K562 (cell line): ENCODE data around the gene TNIK. TPM values are rescaled to one million over a fixed set of nuclear protein-coding genes. Genes with fewer than 3 reads are reported as not detected.

Experiments used
- ATAC-seq: fragments of 200-7000 bp; cut with Tn5 transposase; 3 replicates; pipeline ENCODE4 v1.9.1; 2020; ENCODE audit warnings: moderate library complexity
- BruUV-seq: library from RNA; stranded (reverse); fragments of 400-500 nt; replicated peaks from 2 replicates; lab custom pipeline; 2021; lab: Mats Ljungman, UMichigan
- CTCF ChIA-PET: fragments of 300-600 bp; formaldehyde crosslinking; extraction: SDS; loops from one replicate; lab custom pipeline; 2021; ENCODE audit warnings: low intra/inter-chr PET ratio; lab: Yijun Ruan, JAX
- POLR2A ChIA-PET: fragments of 300-600, 350-650 bp; sonication (Branson Sonifier 250); formaldehyde crosslinking; extraction: SDS; loops from one replicate; lab custom pipeline; 2021; ENCODE audit warnings: antibody characterized with exemption, inconsistent platforms; lab: Yijun Ruan, JAX
- DNase-seq, 4 experiments: peaks; one replicate each; pipeline versions ENCODE4 v3.0.0 to v3.0.0-alpha.2; 2011 to 2018; ENCODE audit warnings: low spot score in 3 of 4, mixed read lengths in 3 of 4; ENCODE audit errors: extremely low read depth in 1 of 4
- FAIRE-seq: peaks from 2 replicates; lab custom pipeline; 2011; peaks lifted over from hg19 to GRCh38; lab: Jason Lieb, UNC
- H2AFZ ChIP-seq: 2 replicates; pipeline ENCODE4 v1.6.0; 2011; ENCODE audit warnings: low read depth, low read length, control low read depth, inconsistent platforms
- H3K27ac ChIP-seq: fragments of 200-600 bp; 3 replicates; pipeline ENCODE4 v1.8.0; 2011; ENCODE audit warnings: low read depth, mild to moderate bottlenecking, control low read depth, inconsistent platforms, low read length, moderate library complexity, mixed read lengths; ENCODE audit errors: extremely low read depth
- H3K27me3 ChIP-seq, 2 experiments: fragments of 300-600 bp in 1 of 2; 2 replicates in 1 of 2; 3 replicates in 1 of 2; pipeline versions ENCODE4 v1.6.0 to v1.8.0; 2011; ENCODE audit warnings: inconsistent platforms in 2 of 2, low read length in 2 of 2, mild to moderate bottlenecking in 1 of 2, mixed read lengths in 1 of 2, moderate library complexity in 1 of 2; ENCODE audit not compliant: control insufficient read depth in 2 of 2, insufficient read depth in 2 of 2
- H3K36me3 ChIP-seq: fragments of 300-600 bp; 3 replicates; pipeline ENCODE4 v1.8.0; 2011; ENCODE audit warnings: mild to moderate bottlenecking, low read length, inconsistent platforms; ENCODE audit not compliant: control insufficient read depth, insufficient read depth
- H3K4me1 ChIP-seq, 2 experiments: fragments of 200-600 bp in 1 of 2; replicated peaks in 1 of 2; 2 replicates in 1 of 2; 3 replicates in 1 of 2; pipeline versions ENCODE4 v1.5.1 to v1.8.0; 2011; ENCODE audit warnings: inconsistent platforms in 2 of 2, low read length in 2 of 2, mild to moderate bottlenecking in 1 of 2, mixed read lengths in 1 of 2, moderate library complexity in 1 of 2; ENCODE audit not compliant: control insufficient read depth in 2 of 2, insufficient read depth in 2 of 2
- H3K4me2 ChIP-seq: 2 replicates; pipeline ENCODE4 v1.6.1; 2011; ENCODE audit warnings: low read length, control low read depth, inconsistent platforms, mixed read lengths; ENCODE audit not compliant: insufficient read depth
- H3K4me3 ChIP-seq: fragments of 200-600 bp; sonication (generic), shearing (Covaris generic); 2 replicates; pipeline ENCODE4 v1.5.1; 2016; ENCODE audit warnings: control low read depth, inconsistent platforms
- H3K79me2 ChIP-seq: fragments of 200-600 bp; 3 replicates; pipeline ENCODE4 v1.8.0; 2011; ENCODE audit warnings: low read length, inconsistent platforms; ENCODE audit not compliant: control insufficient read depth, insufficient read depth
- H3K9ac ChIP-seq, 2 experiments: 2 replicates each; pipeline versions ENCODE4 v1.6.0 to v1.6.1; 2011; ENCODE audit warnings: low read depth in 2 of 2, low read length in 2 of 2, control low read depth in 1 of 2, inconsistent platforms in 1 of 2, mild to moderate bottlenecking in 1 of 2, mixed read lengths in 1 of 2; ENCODE audit not compliant: insufficient read depth in 1 of 2
- H3K9me1 ChIP-seq: one replicate; pipeline ENCODE4 v1.6.0; 2011; ENCODE audit warnings: inconsistent platforms, mild to moderate bottlenecking, low read length, moderate library complexity; ENCODE audit not compliant: control insufficient read depth, insufficient read depth
- H3K9me3 ChIP-seq: replicated peaks from 2 replicates; pipeline ENCODE4 v1.5.1; 2011; ENCODE audit warnings: low read depth, low read length, inconsistent platforms; ENCODE audit not compliant: control insufficient read depth, insufficient read depth
- H4K20me1 ChIP-seq: replicated peaks from 2 replicates; pipeline ENCODE4 v1.6.1; 2011; ENCODE audit warnings: low read length, inconsistent platforms, mixed read lengths; ENCODE audit not compliant: control insufficient read depth, insufficient read depth
- CBFB ChIP-seq: sonication (generic); formaldehyde crosslinking; IDR thresholded peaks from 2 replicates; pipeline ENCODE4 v1.4.0; 2020; ENCODE audit warnings: mild to moderate bottlenecking, missing genetic modification reagents
- CEBPG ChIP-seq, 3 experiments: fragments of 200-800 bp in 1 of 3; sonication (Bioruptor generic) in 1 of 3; sonication (generic) in 1 of 3; formaldehyde crosslinking in 1 of 3; IDR thresholded peaks in 2 of 3; conservative IDR thresholded peaks in 1 of 3; 2 replicates each; pipeline versions ENCODE4 v1.6.1 to v1.8.0; 2016 to 2022; ENCODE audit warnings: missing compliant biosample characterization in 2 of 3, missing genetic modification characterization in 2 of 3, mild to moderate bottlenecking in 1 of 3, missing genetic modification reagents in 1 of 3
- EHMT2 ChIP-seq: fragments of 450-650 bp; IDR thresholded peaks from 2 replicates; pipeline ENCODE4 v1.6.1; 2018; ENCODE audit warnings: antibody characterized with exemption
- GATA2 ChIP-seq: sonication (generic); formaldehyde crosslinking; IDR thresholded peaks from 2 replicates; pipeline ENCODE4 v1.4.0; 2020; ENCODE audit warnings: mild to moderate bottlenecking, missing genetic modification reagents
- HDAC1 ChIP-seq, 2 experiments: fragments of 450-650 bp; IDR thresholded peaks; 2 replicates each; pipeline ENCODE4 v1.6.1; 2016 to 2017; ENCODE audit warnings: inconsistent platforms in 1 of 2, mild to moderate bottlenecking in 1 of 2, moderate library complexity in 1 of 2
- HNRNPUL1 ChIP-seq: fragments of 200-400 bp; formaldehyde crosslinking; IDR thresholded peaks from 2 replicates; pipeline ENCODE4 v1.6.1; 2017; ENCODE audit warnings: low read length
- JUN ChIP-seq, 2 experiments: sonication (generic) in 1 of 2; formaldehyde crosslinking in 1 of 2; IDR thresholded peaks; 2 replicates each; pipeline versions ENCODE4 v1.6.1 to v1.8.0; 2012 to 2022; ENCODE audit warnings: borderline replicate concordance in 2 of 2, mild to moderate bottlenecking in 2 of 2, improper control_type of control experiment in 1 of 2, low read depth in 1 of 2, low read length in 1 of 2, missing genetic modification reagents in 1 of 2
- KHSRP ChIP-seq: fragments of 450-650 bp; IDR thresholded peaks from 2 replicates; pipeline ENCODE4 v1.6.1; 2017
- MAFG ChIP-seq: fragments of 450-650 bp; conservative IDR thresholded peaks from 2 replicates; pipeline ENCODE4 v1.6.1; 2016; ENCODE audit warnings: missing genetic modification characterization, missing compliant biosample characterization
- MEF2D ChIP-seq: conservative IDR thresholded peaks from 2 replicates; pipeline ENCODE4 v1.6.1; 2016; ENCODE audit warnings: low read depth, missing genetic modification characterization, missing compliant biosample characterization
- NR2C1 ChIP-seq, 2 experiments: fragments of 450-650 bp; IDR thresholded peaks; 2 replicates each; pipeline ENCODE4 v1.6.1; 2017; ENCODE audit warnings: mild to moderate bottlenecking in 2 of 2, antibody characterized with exemption in 1 of 2, inconsistent platforms in 1 of 2, missing compliant biosample characterization in 1 of 2, missing genetic modification characterization in 1 of 2
- POLR3A ChIP-seq: IDR thresholded peaks from 2 replicates; pipeline ENCODE4 v1.6.1; 2011; ENCODE audit warnings: borderline replicate concordance, mild to moderate bottlenecking, moderate library complexity; ENCODE audit not compliant: insufficient read length, insufficient read depth; ENCODE audit errors: extremely low read depth
- ZNF512 ChIP-seq: IDR thresholded peaks from 2 replicates; pipeline ENCODE4 v1.6.1; 2016; ENCODE audit warnings: missing genetic modification characterization, missing compliant biosample characterization
- WGBS: fragments of 100-300 bp; shearing (Covaris generic); methylation state at CpG from one replicate; pipeline ENCODE4 v1.1.6; 2016; ENCODE audit warnings: low coverage, mixed read lengths; ENCODE audit not compliant: insufficient coverage; ENCODE audit errors: missing lambda C conversion rate; 5-methylcytosine and 5-hydroxymethylcytosine counted together
- in situ Hi-C: fragments of 300-500 bp; cut with MboI; formaldehyde crosslinking; loops from 4 replicates; pipeline ENCODE4 v1.15.0; 2018; ENCODE audit warnings: inconsistent platforms, mixed read lengths
- intact Hi-C: fragments of 100-400 bp; cut with micrococcal nuclease; formaldehyde crosslinking; loops from 2 replicates; pipeline ENCODE4 v1.14.2; 2022
- polyA plus RNA-seq, 8 experiments: library from polyadenylated mRNA; depleted of rRNA in 4 of 8; stranded (reverse) in 5 of 8; unstranded in 3 of 8; fragments of >200 nt; fragmentation: Nextera tagmentation in 2 of 8; fragmentation: Illumina TruSeq in 1 of 8; extraction: Ambion mirVana in 2 of 8; extraction: Trizol in 1 of 8; gene quantifications; 2 replicates each; pipeline versions ENCODE4 v1.2.1 to v1.2.3, GENCODE V29; 2011 to 2014; ENCODE audit warnings: inconsistent platforms in 1 of 8, missing spikeins in 1 of 8
- total RNA-seq, 7 experiments: library from RNA; depleted of rRNA in 6 of 7; stranded (reverse); fragments of >200 nt in 6 of 7; fragmentation: Illumina TruSeq in 2 of 7; extraction: Trizol in 2 of 7; gene quantifications; 2 replicates each; pipeline versions ENCODE4 v1.2.1 to v1.2.3, GENCODE V29; 2011 to 2021; ENCODE audit warnings: low replicate concordance in 1 of 7
- TF ChIP-seq, protein P1 (sequence below), 2 experiments: IDR thresholded peaks in 1 of 2; conservative IDR thresholded peaks in 1 of 2; 2 replicates each; pipeline ENCODE4 v1.6.1; 2016; ENCODE audit warnings: low read depth in 2 of 2, mild to moderate bottlenecking in 1 of 2, missing compliant biosample characterization in 1 of 2, missing genetic modification characterization in 1 of 2, moderate library complexity in 1 of 2

The TNIK gene
- total and polyA plus RNA-seq, 9 of the 15 experiments (the other 6 are each of a cell fraction or from before 2014, with no cell fraction given) = 6.6 to 39.0 (median 24.7) TPM

DNA sequence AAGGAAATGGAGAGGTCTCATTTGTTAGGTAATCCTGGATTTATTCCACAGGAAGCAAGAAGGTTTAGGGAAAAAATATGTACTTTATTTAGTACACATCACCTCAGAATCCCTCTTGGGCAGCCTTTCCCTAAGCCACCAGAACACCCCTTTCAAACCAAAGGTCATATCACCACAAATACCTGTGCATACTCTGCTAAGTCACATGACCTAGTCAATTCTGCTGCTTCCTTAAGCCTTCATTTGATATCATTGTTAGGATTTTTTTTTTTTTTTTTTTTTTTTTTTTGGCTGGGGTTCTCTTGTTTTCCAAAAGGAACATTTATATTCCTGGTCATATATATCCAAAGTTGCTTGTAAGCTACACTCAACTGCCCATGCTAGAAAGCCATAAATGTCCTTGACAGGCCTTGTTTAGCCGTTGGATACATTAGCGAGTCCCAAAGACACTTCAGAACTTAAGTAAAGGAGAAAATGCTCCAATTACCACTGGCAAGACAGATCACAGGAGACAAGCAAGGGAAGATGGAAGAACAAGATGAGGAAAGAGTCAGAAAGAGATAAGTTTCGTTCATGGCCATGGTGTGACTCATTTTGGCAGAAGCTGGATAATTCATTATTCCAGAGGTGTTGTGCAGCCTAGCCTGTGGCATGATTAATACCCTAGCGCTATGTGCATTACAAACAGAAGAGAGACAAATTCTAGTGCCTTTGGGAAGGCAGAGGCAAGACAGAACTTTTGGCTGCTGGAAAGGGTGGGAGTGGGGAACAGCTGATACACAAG lies 278.1 kb downstream of the TNIK start:
- Histone ChIP-seq H4K20me1 (no peaks in the 10 kb centered on the region), H2AFZ (peak overlapping the region; percentile 75; the same call in 1 of the 2 replicates), H3K36me3 (peaks cover 7% of the 10 kb centered on the region; the same call in 2 of the 3 replicates), H3K79me2 (peaks cover 3% of the 10 kb centered on the region; the same call in 2 of the 3 replicates), H3K4me3 (no peak overlapping the region), H3K27ac (peak overlapping the region; percentile 67), H3K9me3 (no peaks in the 10 kb centered on the region; the same call in 1 of the 2 replicates), H3K4me1 (peaks cover 0 to 37% of the 10 kb centered on the region in 2 experiments; a peak in 4 of 5 replicates), H3K4me2 (peak overlapping the region; percentile 69; the same call in 1 of the 2 replicates), H3K9me1 (peaks cover 4% of the 10 kb centered on the region), H3K27me3 (no peaks in the 10 kb centered on the region), H3K9ac (0 out of 4 replicates have a peak overlapping the region, but pooled peaks of 1 of the 2 experiments have one; percentile 12)
- intact Hi-C loops = loop anchor here (2.0 kb wide), 1 partner anchor 385 kb away; no protein-coding TSS in a partner anchor
- peak; percentile 41 for ATAC-seq
- FAIRE-seq = peak; percentile 48
- ChIA-PET POLR2A (interaction anchor here (0.8 to 1.2 kb wide), 4 partner anchors 11 to 220 kb away, joined by 3 to 7 read pairs (median 4); no protein-coding TSS in a partner anchor), CTCF (interaction anchor here (2.0 kb wide), 1 partner anchor 221 kb away, joined by 8 read pairs; no protein-coding TSS in a partner anchor)
- whole genome bisulfite sequencing = 14% methylated on average over 4 of the region's 4 CpGs
- DNase-seq = peak in 3 of 4 experiments; percentile 17 to 52 (median 27)
- in situ Hi-C loops = no loop called here
- no TSS peak for BruUV-seq
- TF ChIP-seq HDAC1 (IDR thresholded peaks at IDR 0.05) (peak in 1 of 2 experiments; percentile 50; a peak in 1 of 4 replicates), MEF2D (tag) (0 out of 2 replicates have a peak, but pooled peaks have one; percentile 47), NR2C1 (IDR thresholded peaks at IDR 0.05) (no peak), NR2C1 (tag; IDR thresholded peaks at IDR 0.05) (0 out of 2 replicates have a peak, but pooled peaks have one; percentile 39), POLR3A (no peak), CEBPG (CRISPR knock-in tag; IDR thresholded peaks at IDR 0.05) (peak; percentile 25; the same call in 1 of the 2 replicates), CEBPG (tag; conservative IDR thresholded peaks at IDR 0.05 in 1 of 2, IDR thresholded peaks at IDR 0.05 in 1 of 2) (no peak; a peak in 1 of 4 replicates), GATA2 (CRISPR knock-in tag) (peak; percentile 48; the same call in 1 of the 2 replicates), HNRNPUL1 (no peak), CBFB (CRISPR knock-in tag) (no peak), EHMT2 (peak; percentile 72), KHSRP (no peak), ZNF512 (tag) (no peak), MAFG (no peak), JUN (IDR thresholded peaks at IDR 0.05; ENCODE audit: borderline replicate concordance, low read depth, low read length) (peak; percentile 36; the same call in 1 of the 2 replicates), JUN (CRISPR knock-in tag; IDR thresholded peaks at IDR 0.05; ENCODE audit: borderline replicate concordance) (no peak)
- TF ChIP-seq, protein P1, sequence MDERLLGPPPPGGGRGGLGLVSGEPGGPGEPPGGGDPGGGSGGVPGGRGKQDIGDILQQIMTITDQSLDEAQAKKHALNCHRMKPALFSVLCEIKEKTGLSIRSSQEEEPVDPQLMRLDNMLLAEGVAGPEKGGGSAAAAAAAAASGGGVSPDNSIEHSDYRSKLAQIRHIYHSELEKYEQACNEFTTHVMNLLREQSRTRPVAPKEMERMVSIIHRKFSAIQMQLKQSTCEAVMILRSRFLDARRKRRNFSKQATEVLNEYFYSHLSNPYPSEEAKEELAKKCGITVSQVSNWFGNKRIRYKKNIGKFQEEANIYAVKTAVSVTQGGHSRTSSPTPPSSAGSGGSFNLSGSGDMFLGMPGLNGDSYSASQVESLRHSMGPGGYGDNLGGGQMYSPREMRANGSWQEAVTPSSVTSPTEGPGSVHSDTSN (CRISPR knock-in tag; IDR thresholded peaks at IDR 0.05; ENCODE audit: low read depth) = no peak
- TF ChIP-seq, protein P1 (tag; conservative IDR thresholded peaks at IDR 0.05; ENCODE audit: low read depth) = peak; percentile 88
